ENCODE data around the gene MTHFSD.

GRCh38 chr16:86555704-86556075, 655 bp upstream of the MTHFSD start:
- TF ChIP-seq POLR2A (IDR thresholded peaks at IDR 0.05) (no peak), CTCF (IDR thresholded peaks at IDR 0.05) (no peak)
